Spleen (tissue), 7 donors: ENCODE data around the gene ZNF337.

Experiments used
- POLR2AphosphoS5 ChIP-seq, 3 donors: sonication (generic); formaldehyde crosslinking; IDR thresholded peaks; one replicate each; pipeline ENCODE4 v1.5.1; 2017; ENCODE audit warnings: antibody characterized with exemption in 3 of 3
- TF ChIP-seq, protein P1 (sequence below), 11 experiments: fragments of 200-600 bp in 7 of 11; fragments of 450-650 bp in 4 of 11; sonication (generic) in 4 of 11; IDR thresholded peaks in 8 of 11; conservative IDR thresholded peaks in 3 of 11; 1 replicate in 7 of 11; 2 replicates in 4 of 11; pipeline versions ENCODE4 v1.4.0 to v1.8.0; 2016 to 2021; ENCODE audit warnings: antibody characterized with exemption in 11 of 11, inconsistent platforms in 4 of 11, mild to moderate bottlenecking in 1 of 11
- donor health status: DM: no; HTN: no; CAD: no; lungs with moderate emphysema.
- donor health status: DM: no; HTN: no; CAD: no.
- donor health status: DM: no; HTN: no; CAD: no.

DNA sequence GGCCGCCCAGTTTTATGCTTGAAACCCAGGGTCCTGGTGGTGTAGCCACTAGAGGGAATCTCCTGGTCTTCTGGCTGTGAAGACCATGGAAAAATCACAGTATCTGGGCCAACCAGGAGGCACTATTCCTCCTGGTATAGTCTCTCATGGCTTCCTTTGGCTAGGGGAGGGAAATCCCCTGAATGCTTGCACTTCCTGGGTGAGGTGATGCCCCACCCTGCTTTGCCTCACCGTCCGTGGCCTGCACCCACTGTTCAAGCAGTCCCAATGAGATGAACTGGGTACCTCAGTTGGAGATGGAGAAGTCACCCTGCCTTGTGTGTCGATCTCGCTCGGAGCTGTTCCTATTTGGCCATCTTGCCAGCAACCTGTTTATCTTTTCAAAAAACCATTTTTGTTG lies 10.1 kb upstream of the ZNF337 start:
- TF ChIP-seq, protein P1, sequence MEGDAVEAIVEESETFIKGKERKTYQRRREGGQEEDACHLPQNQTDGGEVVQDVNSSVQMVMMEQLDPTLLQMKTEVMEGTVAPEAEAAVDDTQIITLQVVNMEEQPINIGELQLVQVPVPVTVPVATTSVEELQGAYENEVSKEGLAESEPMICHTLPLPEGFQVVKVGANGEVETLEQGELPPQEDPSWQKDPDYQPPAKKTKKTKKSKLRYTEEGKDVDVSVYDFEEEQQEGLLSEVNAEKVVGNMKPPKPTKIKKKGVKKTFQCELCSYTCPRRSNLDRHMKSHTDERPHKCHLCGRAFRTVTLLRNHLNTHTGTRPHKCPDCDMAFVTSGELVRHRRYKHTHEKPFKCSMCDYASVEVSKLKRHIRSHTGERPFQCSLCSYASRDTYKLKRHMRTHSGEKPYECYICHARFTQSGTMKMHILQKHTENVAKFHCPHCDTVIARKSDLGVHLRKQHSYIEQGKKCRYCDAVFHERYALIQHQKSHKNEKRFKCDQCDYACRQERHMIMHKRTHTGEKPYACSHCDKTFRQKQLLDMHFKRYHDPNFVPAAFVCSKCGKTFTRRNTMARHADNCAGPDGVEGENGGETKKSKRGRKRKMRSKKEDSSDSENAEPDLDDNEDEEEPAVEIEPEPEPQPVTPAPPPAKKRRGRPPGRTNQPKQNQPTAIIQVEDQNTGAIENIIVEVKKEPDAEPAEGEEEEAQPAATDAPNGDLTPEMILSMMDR (IDR thresholded peaks at IDR 0.05 in 8 of 11, conservative IDR thresholded peaks at IDR 0.05 in 3 of 11), result no peak
- no peak for TF ChIP-seq POLR2AphosphoS5 (IDR thresholded peaks at IDR 0.05)
